ENCODE measurements around the gene TMEM183A.
"Not testable (repeated sequence)": the region's sequence is repeated elsewhere in the genome, so short reads cannot be mapped to it uniquely, and the experiment has no call there.

Gene TMEM183A

DNA sequence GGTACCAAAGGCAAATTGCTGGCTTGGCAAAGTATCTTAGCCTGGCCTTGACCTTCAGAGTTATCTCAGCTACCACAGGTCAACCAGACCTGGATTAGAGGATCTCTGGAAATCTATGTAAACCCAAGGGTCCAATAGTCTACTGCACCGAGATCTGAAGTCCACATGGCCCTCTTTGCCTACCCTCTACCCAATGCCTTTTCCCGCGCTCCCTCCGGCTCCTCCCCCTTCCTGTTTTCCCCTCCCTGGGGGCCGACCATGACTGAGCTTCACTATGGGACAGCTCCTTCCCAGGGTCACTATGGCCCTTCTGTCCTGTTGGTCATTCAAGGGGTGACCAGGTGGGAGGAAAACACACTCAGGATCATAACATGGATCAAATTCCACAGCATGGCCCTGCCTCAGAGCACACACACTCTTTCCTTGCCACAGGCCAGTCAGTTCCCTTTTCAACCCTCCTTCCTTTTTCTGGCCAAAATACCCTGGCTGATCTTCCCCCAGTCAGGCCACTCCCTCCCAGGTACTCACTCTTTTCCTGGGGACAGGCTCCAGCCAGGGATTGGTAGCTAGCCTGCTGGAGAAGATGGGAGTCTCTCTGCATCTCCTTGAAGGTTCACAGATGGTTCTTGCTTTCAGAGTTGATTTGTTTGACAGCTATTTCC is 19.1 kb upstream of the TMEM183A start:
- no peak for DNase-seq

GRCh38 chr1:202989879-202990278 is 17.3 kb upstream of the TMEM183A start:
- DNase-seq: no peak

- DNase-seq: no peak
Measured at GRCh38 chr1:202991112-202991511, 16.1 kb upstream of the TMEM183A start.

DNA sequence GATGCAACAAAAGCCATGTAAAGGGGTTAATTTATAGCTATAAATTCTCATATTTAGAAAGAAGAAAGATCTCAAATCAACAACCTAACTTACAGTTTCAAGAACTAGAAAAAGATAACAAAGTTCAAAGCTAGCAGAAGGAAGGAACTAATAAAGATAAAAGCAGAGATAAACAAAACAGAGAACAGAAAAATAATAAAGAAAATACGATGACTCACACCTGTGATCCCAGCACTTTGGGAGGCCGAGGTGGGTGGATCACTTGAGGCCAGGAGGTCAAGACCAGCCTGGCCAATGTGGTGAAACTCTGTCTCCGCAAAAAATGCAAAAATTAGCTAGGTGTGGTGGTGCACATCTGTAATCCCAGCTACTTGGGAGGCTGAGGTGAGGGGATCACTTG is 12.4 kb upstream of the TMEM183A start:
- DNase-seq: no peak

DNA sequence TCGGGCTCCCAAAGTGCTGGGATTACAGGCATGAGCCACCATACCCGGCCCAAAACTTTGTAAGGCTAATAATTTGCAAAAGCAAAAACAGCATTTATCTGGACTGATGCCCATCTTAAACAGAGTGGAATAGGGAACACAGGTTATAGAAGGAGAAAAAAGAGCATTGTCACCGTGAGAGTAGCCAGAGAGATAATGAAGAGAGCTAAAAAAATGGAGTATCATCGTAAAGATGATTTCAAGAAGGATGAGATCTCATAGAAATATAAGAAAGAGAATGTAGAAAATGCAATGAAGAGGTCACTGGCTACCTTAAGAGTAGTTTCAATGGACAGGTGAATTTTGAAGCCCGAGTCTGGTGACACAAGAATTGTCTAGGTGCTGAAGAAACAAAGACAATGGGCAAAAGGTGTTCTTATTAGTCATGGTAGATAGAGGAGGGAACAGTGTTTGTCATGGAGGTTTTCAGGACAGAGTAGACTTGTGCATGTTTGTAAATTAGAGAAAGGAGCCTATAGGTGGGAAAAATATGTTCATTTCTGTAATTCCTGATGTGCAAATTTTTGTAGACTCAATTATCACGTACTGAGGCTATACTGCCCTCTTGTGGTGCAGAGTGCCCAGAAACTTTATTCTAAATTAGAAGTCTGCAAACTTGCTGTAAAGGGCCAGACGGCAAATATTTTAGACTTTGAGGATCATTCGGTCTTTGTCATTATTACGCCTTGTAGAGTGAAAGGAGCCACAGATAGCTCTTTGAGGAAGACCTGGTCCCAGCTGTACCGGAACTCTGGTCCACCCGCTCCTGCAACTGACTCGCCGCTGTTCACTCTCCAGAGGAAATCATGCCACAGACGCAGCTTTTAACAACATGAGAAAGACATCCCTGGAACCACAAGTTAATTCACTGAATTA is 8.1 kb upstream of the TMEM183A start:
- peak; percentile 58 for DNase-seq

- DNase-seq: no peak
Measured at GRCh38 chr1:203000217-203000944, 6.8 kb upstream of the TMEM183A start.

- no peak for DNase-seq
Measured at GRCh38 chr1:203001986-203002385, 5.2 kb upstream of the TMEM183A start.

- DNase-seq: no peak
Measured at GRCh38 chr1:203002951-203003350, 4.2 kb upstream of the TMEM183A start.

- DNase-seq: not testable (repeated sequence)
Measured at GRCh38 chr1:203005395-203006142, 1.6 kb upstream of the TMEM183A start.

DNA sequence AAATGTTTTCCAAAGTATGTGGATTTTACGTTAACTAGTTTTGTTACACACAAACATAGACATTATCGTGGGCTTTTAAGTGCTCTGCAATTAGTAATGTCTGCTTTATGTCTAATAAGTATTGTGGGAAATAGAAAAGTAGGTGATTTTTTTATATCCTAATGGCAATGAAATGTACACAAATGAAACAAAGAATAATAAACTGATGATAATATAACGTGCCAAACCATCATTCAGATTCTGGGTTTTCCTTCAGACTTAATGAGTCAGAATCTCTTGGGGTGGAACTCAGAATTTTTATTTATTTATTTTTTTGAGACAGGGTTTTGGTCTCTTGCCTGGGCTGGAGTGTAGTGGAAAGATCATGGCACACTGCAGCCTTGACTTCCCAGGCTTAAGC is 2.0 kb downstream of the TMEM183A start:
- no peak for DNase-seq

- no peak for DNase-seq
Measured at GRCh38 chr1:203011582-203011981, 4.4 kb downstream of the TMEM183A start.

DNA sequence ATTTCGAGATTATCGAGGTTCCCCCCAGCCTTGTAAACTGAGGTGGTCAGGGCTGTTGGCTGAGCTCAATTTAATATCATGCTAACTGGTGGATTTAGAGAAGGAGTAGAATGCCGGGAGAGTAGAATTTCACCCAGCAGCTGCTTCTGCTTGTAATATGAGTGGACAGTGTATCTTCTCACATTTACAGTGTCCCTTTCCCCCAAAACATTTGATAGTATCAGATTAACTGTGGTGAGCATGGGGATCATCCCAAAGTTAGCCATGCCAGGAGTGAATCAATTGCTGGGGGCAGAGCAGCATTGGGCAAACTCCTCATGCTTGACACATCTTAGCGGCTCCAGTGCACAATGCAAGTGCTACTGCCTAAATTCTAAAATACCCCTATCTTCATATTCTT is 9.9 kb downstream of the TMEM183A start:
- DNase-seq: no peak

DNA sequence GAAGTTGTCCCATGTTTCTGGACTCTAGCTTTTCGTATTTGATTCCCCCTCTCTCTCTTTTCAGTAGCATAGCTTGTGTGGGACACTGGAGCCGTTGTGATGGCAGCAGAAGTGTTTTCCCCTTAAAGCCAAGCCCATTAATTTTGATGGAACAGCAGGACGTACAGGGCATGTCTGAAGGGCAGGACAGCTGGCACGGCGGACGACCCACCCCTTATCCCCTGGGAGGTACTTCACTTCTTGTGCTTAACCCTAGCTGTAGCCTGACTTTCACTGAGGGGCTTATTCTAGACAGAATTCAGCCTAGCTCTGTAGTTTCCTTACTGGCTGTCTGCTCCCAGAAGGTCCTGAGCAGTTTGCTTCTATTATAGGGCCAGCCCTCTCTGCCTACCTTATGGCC is 10.5 kb downstream of the TMEM183A start:
- no peak for DNase-seq

GRCh38 chr1:203022855-203023254 is 15.7 kb downstream of the TMEM183A start:
- DNase-seq: not testable (repeated sequence)

- DNase-seq: no peak
Measured at GRCh38 chr1:203025686-203026030, 18.5 kb downstream of the TMEM183A start.

- DNase-seq: peak; percentile 81
Measured at GRCh38 chr1:203026031-203026665, 19.0 kb downstream of the TMEM183A start, which contains the start of gene PPFIA4. TSS of gene PPFIA4 (plus strand) at chr1:203026491. CDS start at chr1:203039009, 12,518 bp downstream.

DNA sequence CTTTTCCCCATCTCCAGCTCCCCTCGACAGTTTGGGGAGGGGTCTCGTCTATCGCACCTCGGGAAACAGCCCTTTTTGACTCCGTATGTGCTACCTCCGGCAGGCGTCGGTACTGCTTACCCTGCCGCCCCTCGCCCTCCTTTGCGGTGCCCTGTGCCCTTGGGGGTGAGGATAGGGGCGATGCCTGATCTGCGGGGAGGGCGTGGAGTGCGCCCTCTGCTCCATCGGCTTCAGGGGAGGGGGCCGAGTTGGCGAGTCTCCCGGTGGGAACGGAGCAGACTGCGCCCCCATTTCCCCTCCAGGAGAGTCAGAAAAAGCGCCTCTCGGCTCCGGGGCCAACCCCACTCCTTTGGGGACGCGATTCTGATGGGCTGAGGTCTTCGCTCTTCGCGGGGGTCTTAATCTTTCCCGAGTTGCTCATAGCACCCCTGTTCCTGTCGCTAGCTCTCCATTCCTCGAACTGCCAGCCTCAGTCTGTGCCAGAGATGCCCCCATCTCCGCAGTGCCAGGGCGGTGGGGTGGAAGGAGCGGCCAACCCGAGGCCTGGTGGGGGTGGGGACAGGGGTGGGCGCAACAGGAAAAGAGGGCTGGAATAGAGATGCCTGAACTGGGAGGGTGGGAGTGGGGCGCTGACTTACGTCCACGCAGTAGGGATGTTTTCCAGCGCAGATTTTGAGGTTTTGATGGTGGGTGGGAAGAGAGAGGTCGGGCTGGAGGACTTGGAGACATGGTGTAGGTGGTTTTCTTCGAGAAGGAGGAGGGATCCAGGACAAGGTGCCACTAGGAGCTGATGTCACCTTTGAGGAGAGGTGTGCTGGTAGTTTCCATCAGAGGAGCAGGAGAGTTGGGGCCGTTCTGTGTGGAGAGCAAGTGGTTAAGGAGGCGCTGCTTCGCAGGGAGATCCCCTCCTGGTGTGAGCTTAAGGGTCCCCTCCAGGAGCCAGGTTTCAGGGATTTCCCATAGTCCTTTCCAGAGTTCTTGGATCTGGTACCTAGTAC is 19.8 kb downstream of the TMEM183A start:
- no peak for DNase-seq

GRCh38 chr1:203028067-203028783 is 21.1 kb downstream of the TMEM183A start:
- DNase-seq: no peak

GRCh38 chr1:203028784-203029553 is 21.8 kb downstream of the TMEM183A start:
- DNase-seq: no peak

Measured in T-helper 9 cell (primary cell).